Parathyroid adenoma (tissue), 2 donors: ENCODE data around the gene SULT1A2.
"Not testable (repeated sequence)": the region's sequence is repeated elsewhere in the genome, so short reads cannot be mapped to it uniquely, and the experiment has no call there.

Experiments used
- H2AFZ ChIP-seq: fragments of 300-600 bp; sonication (generic); one replicate; pipeline ENCODE4 v1.7.0; 2017; ENCODE audit warnings: antibody characterized with exemption, mild to moderate bottlenecking
- H3K27ac ChIP-seq: fragments of 300-600 bp; sonication (generic); one replicate; pipeline ENCODE4 v1.7.0; 2017
- H3K27me3 ChIP-seq: fragments of 300-600 bp; sonication (generic); one replicate; pipeline ENCODE4 v1.7.0; 2017; ENCODE audit warnings: low read length; ENCODE audit not compliant: control insufficient read depth, insufficient read depth
- H3K36me3 ChIP-seq: fragments of 300-600 bp; sonication (generic); one replicate; pipeline ENCODE4 v1.7.0; 2017; ENCODE audit warnings: low read length; ENCODE audit not compliant: control insufficient read depth, insufficient read depth
- H3K4me1 ChIP-seq: fragments of 300-600 bp; sonication (generic); one replicate; pipeline ENCODE4 v1.7.0; 2017; ENCODE audit warnings: control low read depth
- H3K4me2 ChIP-seq: fragments of 300-600 bp; sonication (generic); one replicate; pipeline ENCODE4 v1.7.0; 2017; ENCODE audit warnings: low read length
- H3K4me3 ChIP-seq: fragments of 300-600 bp; sonication (generic); one replicate; pipeline ENCODE4 v1.7.0; 2017; ENCODE audit warnings: low read depth, low read length
- H3K79me2 ChIP-seq: fragments of 300-600 bp; sonication (generic); one replicate; pipeline ENCODE4 v1.7.0; 2017; ENCODE audit warnings: control low read depth
- H3K9ac ChIP-seq: fragments of 300-600 bp; sonication (generic); one replicate; pipeline ENCODE4 v1.7.0; 2017; ENCODE audit warnings: mild to moderate bottlenecking
- H3K9me3 ChIP-seq: fragments of 300-600 bp; sonication (generic); one replicate; pipeline ENCODE4 v1.7.0; 2017; ENCODE audit warnings: low read length; ENCODE audit not compliant: control insufficient read depth
- TF ChIP-seq, protein P1 (sequence below): fragments of 300-600 bp; sonication (generic); IDR thresholded peaks from one replicate; pipeline ENCODE4 v1.7.0; 2017; ENCODE audit warnings: antibody characterized with exemption, mild to moderate bottlenecking
- donor health status: primary hyperparathyroidism.

The SULT1A2 gene

DNA sequence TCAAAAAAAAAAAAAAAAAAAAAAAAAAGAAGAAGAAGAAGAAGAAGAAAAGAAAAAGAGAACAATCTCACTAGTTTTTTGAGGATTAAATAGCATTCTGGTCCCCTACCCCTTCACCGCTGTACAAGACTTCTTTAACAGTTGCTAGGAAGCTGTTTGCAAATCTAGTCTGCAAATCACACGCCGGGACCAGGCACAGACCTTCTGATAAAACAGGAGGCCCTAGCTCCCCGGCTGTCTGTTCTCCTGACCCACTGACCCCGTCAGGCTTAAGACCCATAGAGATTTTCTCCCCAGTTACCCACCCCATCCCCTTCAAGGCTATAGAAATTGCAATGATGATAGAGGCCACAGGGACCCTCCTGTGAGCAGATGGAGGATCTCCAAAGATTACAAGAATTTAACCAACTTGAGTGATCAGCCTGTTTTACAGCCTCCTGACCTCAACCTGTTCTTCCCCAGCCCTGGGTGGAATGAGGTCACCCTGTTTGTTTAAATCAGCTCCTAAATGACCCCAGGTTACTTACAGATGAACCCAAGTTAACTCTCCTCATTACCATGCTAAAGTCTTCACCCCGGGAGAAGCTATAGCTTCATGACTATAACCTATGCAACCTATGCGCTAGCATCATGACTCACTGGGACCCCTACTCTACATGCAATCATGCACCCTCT lies 24.8 kb upstream of the SULT1A2 start:
- H3K9ac ChIP-seq: no peak overlapping the region
- H3K79me2 ChIP-seq: no peaks in the 10 kb centered on the region
- no peaks in the 10 kb centered on the region for H3K9me3 ChIP-seq
- H3K27me3 ChIP-seq: no peaks in the 10 kb centered on the region
- H3K27ac ChIP-seq: no peak overlapping the region
- no peak overlapping the region for H3K4me2 ChIP-seq
- no peak overlapping the region for H2AFZ ChIP-seq
- TF ChIP-seq, protein P1, sequence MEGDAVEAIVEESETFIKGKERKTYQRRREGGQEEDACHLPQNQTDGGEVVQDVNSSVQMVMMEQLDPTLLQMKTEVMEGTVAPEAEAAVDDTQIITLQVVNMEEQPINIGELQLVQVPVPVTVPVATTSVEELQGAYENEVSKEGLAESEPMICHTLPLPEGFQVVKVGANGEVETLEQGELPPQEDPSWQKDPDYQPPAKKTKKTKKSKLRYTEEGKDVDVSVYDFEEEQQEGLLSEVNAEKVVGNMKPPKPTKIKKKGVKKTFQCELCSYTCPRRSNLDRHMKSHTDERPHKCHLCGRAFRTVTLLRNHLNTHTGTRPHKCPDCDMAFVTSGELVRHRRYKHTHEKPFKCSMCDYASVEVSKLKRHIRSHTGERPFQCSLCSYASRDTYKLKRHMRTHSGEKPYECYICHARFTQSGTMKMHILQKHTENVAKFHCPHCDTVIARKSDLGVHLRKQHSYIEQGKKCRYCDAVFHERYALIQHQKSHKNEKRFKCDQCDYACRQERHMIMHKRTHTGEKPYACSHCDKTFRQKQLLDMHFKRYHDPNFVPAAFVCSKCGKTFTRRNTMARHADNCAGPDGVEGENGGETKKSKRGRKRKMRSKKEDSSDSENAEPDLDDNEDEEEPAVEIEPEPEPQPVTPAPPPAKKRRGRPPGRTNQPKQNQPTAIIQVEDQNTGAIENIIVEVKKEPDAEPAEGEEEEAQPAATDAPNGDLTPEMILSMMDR: no peak
- H3K4me1 ChIP-seq: peaks cover 2% of the 10 kb centered on the region
- no peaks in the 10 kb centered on the region for H3K36me3 ChIP-seq
- no peak overlapping the region for H3K4me3 ChIP-seq

DNA sequence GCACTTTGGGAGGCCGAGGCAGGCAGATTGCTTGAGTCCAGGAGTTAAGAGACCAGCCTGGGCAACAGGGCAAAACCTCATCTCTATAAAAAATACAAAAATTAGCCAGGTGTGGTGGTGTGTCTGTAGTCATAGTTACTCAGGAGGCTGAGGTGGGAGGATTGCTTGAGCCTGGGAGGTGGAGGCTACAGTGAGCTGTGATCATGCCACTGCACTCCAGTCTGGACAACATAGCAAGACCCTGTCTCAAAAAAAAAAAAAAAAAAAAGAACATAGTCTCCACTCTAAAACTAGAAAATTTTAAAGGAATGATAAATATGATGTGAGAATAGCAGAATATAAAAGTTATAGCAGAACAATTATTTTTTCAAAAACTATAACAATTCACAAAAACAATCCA lies 23.5 kb upstream of the SULT1A2 start:
- not testable (repeated sequence) for H3K9ac ChIP-seq, H3K27ac ChIP-seq, H3K4me3 ChIP-seq

GRCh38 chr16:28617874-28618273 lies 21.0 kb upstream of the SULT1A2 start:
- H2AFZ ChIP-seq: no peak overlapping the region
- H3K27ac ChIP-seq: no peak overlapping the region
- no peaks in the 10 kb centered on the region for H3K79me2 ChIP-seq
- TF ChIP-seq, protein P1: no peak
- no peaks in the 10 kb centered on the region for H3K36me3 ChIP-seq
- H3K9me3 ChIP-seq: no peaks in the 10 kb centered on the region
- no peak overlapping the region for H3K4me2 ChIP-seq
- peaks cover 2% of the 10 kb centered on the region for H3K4me1 ChIP-seq
- H3K4me3 ChIP-seq: no peak overlapping the region
- no peak overlapping the region for H3K9ac ChIP-seq
- H3K27me3 ChIP-seq: no peaks in the 10 kb centered on the region

More for the DNA sequence above, 23.5 kb upstream of the SULT1A2 start:
- H3K36me3 ChIP-seq, H2AFZ ChIP-seq, H3K9me3 ChIP-seq, H3K27me3 ChIP-seq, H3K4me1 ChIP-seq, H3K79me2 ChIP-seq, H3K4me2 ChIP-seq: not testable (repeated sequence)

DNA sequence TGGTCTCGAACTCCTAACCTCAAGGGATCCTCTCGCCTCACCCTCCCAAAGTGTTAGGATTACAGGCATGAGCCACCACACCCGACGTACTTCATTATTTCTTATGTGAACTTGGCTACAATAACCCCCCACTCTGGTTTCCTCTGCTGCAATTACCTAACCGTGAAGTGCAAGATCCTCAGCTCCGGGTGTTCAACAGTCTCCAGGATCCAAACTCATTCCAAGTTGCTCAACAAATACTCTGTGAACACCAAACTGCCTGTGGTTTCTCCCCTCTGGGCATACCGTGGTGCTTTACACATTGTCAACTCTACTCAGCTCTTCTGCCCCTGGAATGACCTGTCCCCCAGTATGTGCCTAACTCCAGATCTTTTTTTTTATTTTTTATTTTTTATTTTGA lies 19.8 kb upstream of the SULT1A2 start:
- Histone ChIP-seq H3K27ac (no peak overlapping the region), H3K79me2 (no peaks in the 10 kb centered on the region), H3K4me2 (no peak overlapping the region), H3K9me3 (no peaks in the 10 kb centered on the region), H2AFZ (no peak overlapping the region), H3K4me3 (no peak overlapping the region), H3K27me3 (no peaks in the 10 kb centered on the region), H3K4me1 (no peaks in the 10 kb centered on the region), H3K36me3 (no peaks in the 10 kb centered on the region), H3K9ac (no peak overlapping the region)
- TF ChIP-seq, protein P1: no peak

- H3K79me2 ChIP-seq, H3K27ac ChIP-seq, H3K27me3 ChIP-seq, H3K4me2 ChIP-seq, H3K4me3 ChIP-seq, H3K36me3 ChIP-seq, H3K9ac ChIP-seq, H3K9me3 ChIP-seq, H2AFZ ChIP-seq, H3K4me1 ChIP-seq: not testable (repeated sequence)
Observed at GRCh38 chr16:28616224-28616577, 19.4 kb upstream of the SULT1A2 start.
